NCI-H2081 (cell line): ENCODE results near the gene KDM2B.
"Not testable (repeated sequence)": the region's sequence is repeated elsewhere in the genome, so short reads cannot be mapped to it uniquely, and the experiment has no call there.

Experiments used
- DNase-seq, 2 experiments: peaks; one replicate each; lab custom pipeline; 2025; lab: John Stamatoyannopoulos, UW

Gene KDM2B

DNA sequence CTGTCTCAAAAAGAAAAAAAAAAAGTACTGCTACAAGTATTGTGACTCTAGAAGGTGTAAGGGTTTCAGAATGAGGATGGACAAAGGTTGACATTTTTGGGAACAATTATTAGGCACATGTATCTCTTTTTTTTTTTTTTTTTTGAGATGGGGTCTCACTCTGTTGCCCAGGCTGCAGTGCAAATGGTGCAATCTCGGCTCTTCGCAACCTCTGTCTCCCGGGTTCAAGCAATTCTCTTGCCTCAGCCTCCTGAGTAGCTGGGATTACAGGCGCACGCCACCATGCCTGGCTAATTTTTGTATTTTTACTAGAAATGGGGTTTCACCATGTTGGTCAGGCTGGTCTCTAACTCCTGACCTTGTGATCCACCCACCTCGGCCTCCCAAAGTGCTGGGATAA, 195.9 kb downstream of the KDM2B start:
- DNase-seq, result not testable (repeated sequence)

DNA sequence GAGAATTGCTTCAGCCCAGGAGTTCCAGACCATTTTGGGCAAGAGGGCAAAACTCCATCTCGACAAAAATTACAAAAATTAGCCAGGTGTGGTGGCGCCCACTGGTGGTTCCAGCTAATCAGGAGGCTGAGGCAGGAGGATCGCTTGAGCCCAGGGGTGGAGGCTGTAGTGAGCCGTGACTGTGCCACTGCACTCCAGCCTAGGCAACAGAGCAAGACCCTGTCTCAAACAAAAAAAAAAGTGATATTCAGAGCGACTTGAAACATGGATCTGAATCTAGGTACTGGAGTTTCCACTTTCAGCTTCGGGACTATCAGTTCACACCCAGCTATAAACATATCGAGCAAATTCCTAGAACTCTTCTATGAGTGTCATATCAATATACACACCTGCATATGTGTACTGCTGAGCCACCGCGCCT, 197.2 kb downstream of the KDM2B start:
- no peak for DNase-seq

DNA sequence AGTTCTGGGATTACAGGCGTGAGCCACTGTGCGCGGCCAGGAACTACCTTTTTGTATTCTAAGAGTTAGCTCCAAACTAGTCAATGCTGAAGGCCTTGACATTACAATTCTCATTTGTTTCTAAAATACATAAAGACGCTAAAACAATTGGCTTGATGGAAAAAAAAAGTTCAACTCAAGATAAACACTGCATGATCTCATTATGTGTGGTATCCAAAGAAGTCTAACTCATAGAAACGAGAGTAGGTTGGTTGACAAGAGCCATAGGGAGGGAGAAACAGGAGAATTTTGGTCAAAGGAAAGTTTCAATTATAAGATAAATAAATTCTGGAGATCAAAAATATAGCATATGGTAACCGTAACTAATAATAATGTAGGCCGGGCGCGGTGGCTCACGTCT, 200.9 kb downstream of the KDM2B start:
- no peak for DNase-seq
